Panc1 (cell line): ENCODE data around the gene SYT12.

ENCODE experiments used
- CTCF ChIP-seq: fragments of 450-650 bp; IDR thresholded peaks from 2 replicates; pipeline ENCODE4 v1.5.1; 2017; ENCODE audit warnings: mild to moderate bottlenecking
- POLR2AphosphoS5 ChIP-seq: IDR thresholded peaks from 2 replicates; pipeline ENCODE4 v1.6.1; 2012; ENCODE audit warnings: mild to moderate bottlenecking, low read depth, low read length, moderate library complexity
- REST ChIP-seq, 2 experiments: IDR thresholded peaks; 2 replicates each; pipeline ENCODE4 v1.6.1; 2011 to 2012; ENCODE audit warnings: low read depth in 2 of 2, control low read depth in 1 of 2, low read length in 1 of 2, mild to moderate bottlenecking in 1 of 2, moderate library complexity in 1 of 2; ENCODE audit not compliant: insufficient read depth in 1 of 2
- SIN3A ChIP-seq: IDR thresholded peaks from 2 replicates; pipeline ENCODE4 v1.6.1; 2012; ENCODE audit warnings: low read depth, mild to moderate bottlenecking, low read length, moderate library complexity, borderline replicate concordance; ENCODE audit not compliant: insufficient read depth

GRCh38 chr11:66976925-66977324 lies 46.0 kb upstream of the SYT12 start:
- no peak for TF ChIP-seq CTCF
- no peak for TF ChIP-seq REST (IDR thresholded peaks at IDR 0.05; ENCODE audit: insufficient read depth in 1 of 2, low read depth in 2 of 2, low read length in 1 of 2)
- no peak for TF ChIP-seq SIN3A
- TF ChIP-seq POLR2AphosphoS5, result no peak
